ENCODE results near the gene ACER2. TPM values are rescaled to one million over a fixed set of nuclear protein-coding genes. Genes with fewer than 3 reads are reported as not detected.
"Not testable (repeated sequence)": the region's sequence is repeated elsewhere in the genome, so short reads cannot be mapped to it uniquely, and the experiment has no call there.

The ACER2 gene
- total RNA-seq: 5.0 and 7.8 TPM in 2 replicates

GRCh38 chr9:19408693-19409400 is at the start of gene ACER2:
TSS of gene ACER2 (plus strand) at chr9:19409009. CDS start at chr9:19409085, 76 bp downstream.
- peak; percentile 78 to 94 for DNase-seq (ENCODE audit: low read depth in 2 of 2)

GRCh38 chr9:19369107-19369506 is 39.7 kb upstream of the ACER2 start:
- DNase-seq (ENCODE audit: low read depth in 2 of 2): no peak

- no peak for DNase-seq (ENCODE audit: low read depth in 2 of 2)
Measured at GRCh38 chr9:19371942-19372341, 36.9 kb upstream of the ACER2 start.

GRCh38 chr9:19372567-19372966 is 36.2 kb upstream of the ACER2 start:
- no peak for DNase-seq (ENCODE audit: low read depth in 2 of 2)

GRCh38 chr9:19373527-19373926 is 35.3 kb upstream of the ACER2 start:
- DNase-seq (ENCODE audit: low read depth in 2 of 2): no peak

- DNase-seq (ENCODE audit: low read depth in 2 of 2): peak in 1 of 2 donors; percentile 71
Measured at GRCh38 chr9:19375538-19375937, 33.3 kb upstream of the ACER2 start.

GRCh38 chr9:19376931-19377330 is 31.9 kb upstream of the ACER2 start:
- no peak for DNase-seq (ENCODE audit: low read depth in 2 of 2)

- DNase-seq (ENCODE audit: low read depth in 2 of 2): no peak
Measured at GRCh38 chr9:19378164-19378563, 30.6 kb upstream of the ACER2 start.

GRCh38 chr9:19378647-19379046 is 30.2 kb upstream of the ACER2 start:
- DNase-seq (ENCODE audit: low read depth in 2 of 2): no peak

GRCh38 chr9:19379283-19379682 is 29.5 kb upstream of the ACER2 start:
- DNase-seq (ENCODE audit: low read depth in 2 of 2): no peak

- DNase-seq (ENCODE audit: low read depth in 2 of 2): peak in 1 of 2 donors; percentile 62
Measured at GRCh38 chr9:19379697-19380046, 29.1 kb upstream of the ACER2 start.

GRCh38 chr9:19380826-19381075 is 28.1 kb upstream of the ACER2 start:
- DNase-seq (ENCODE audit: low read depth in 2 of 2): no peak

- no peak for DNase-seq (ENCODE audit: low read depth in 2 of 2)
Measured at GRCh38 chr9:19381656-19382055, 27.2 kb upstream of the ACER2 start.

- DNase-seq (ENCODE audit: low read depth in 2 of 2): not testable (repeated sequence)
Measured at GRCh38 chr9:19385212-19385611, 23.6 kb upstream of the ACER2 start.

GRCh38 chr9:19385786-19386501 is 22.9 kb upstream of the ACER2 start:
- DNase-seq (ENCODE audit: low read depth in 2 of 2): no peak

GRCh38 chr9:19386502-19387044 is 22.2 kb upstream of the ACER2 start:
- DNase-seq (ENCODE audit: low read depth in 2 of 2): peak in 1 of 2 donors; percentile 82

- peak in 1 of 2 donors; percentile 20 for DNase-seq (ENCODE audit: low read depth in 2 of 2)
Measured at GRCh38 chr9:19387317-19387716, 21.5 kb upstream of the ACER2 start.

- DNase-seq (ENCODE audit: low read depth in 2 of 2): not testable (repeated sequence)
Measured at GRCh38 chr9:19389539-19389938, 19.3 kb upstream of the ACER2 start.

- DNase-seq (ENCODE audit: low read depth in 2 of 2): no peak
Measured at GRCh38 chr9:19397845-19398244, 11.0 kb upstream of the ACER2 start.

- not testable (repeated sequence) for DNase-seq (ENCODE audit: low read depth in 2 of 2)
Measured at GRCh38 chr9:19403231-19403630, 5.6 kb upstream of the ACER2 start.

GRCh38 chr9:19404283-19405075 is 4.3 kb upstream of the ACER2 start:
- DNase-seq (ENCODE audit: low read depth in 2 of 2): no peak

- no peak for DNase-seq (ENCODE audit: low read depth in 2 of 2)
Measured at GRCh38 chr9:19405771-19406170, 3.0 kb upstream of the ACER2 start.

Measured in dermis microvascular lymphatic vessel endothelial cell (primary cell).